ENCODE measurements around the gene GABRD.

- TF ChIP-seq, protein P1, sequence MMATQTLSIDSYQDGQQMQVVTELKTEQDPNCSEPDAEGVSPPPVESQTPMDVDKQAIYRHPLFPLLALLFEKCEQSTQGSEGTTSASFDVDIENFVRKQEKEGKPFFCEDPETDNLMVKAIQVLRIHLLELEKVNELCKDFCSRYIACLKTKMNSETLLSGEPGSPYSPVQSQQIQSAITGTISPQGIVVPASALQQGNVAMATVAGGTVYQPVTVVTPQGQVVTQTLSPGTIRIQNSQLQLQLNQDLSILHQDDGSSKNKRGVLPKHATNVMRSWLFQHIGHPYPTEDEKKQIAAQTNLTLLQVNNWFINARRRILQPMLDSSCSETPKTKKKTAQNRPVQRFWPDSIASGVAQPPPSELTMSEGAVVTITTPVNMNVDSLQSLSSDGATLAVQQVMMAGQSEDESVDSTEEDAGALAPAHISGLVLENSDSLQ (IDR thresholded peaks at IDR 0.05): no peak
- TF ChIP-seq RCOR1 (conservative IDR thresholded peaks at IDR 0.05; ENCODE audit: low read depth, low read length) (no peak), RAD21 (IDR thresholded peaks at IDR 0.05; ENCODE audit: insufficient read depth, low read depth, low read length) (no peak), TBL1XR1 (IDR thresholded peaks at IDR 0.05; ENCODE audit: low read depth, low read length) (no peak), JUND (IDR thresholded peaks at IDR 0.05; ENCODE audit: low read depth, low read length) (no peak), HDAC6 (IDR thresholded peaks at IDR 0.05; ENCODE audit: unreplicated experiment) (no peak), ZBED1 (IDR thresholded peaks at IDR 0.05; ENCODE audit: borderline replicate concordance) (no peak), MAX (IDR thresholded peaks at IDR 0.05; ENCODE audit: low read depth, low read length) (no peak), CBFB (IDR thresholded peaks at IDR 0.05; ENCODE audit: low read depth) (no peak), BCLAF1 (IDR thresholded peaks at IDR 0.05) (no peak)
- TF ChIP-seq, protein P2, sequence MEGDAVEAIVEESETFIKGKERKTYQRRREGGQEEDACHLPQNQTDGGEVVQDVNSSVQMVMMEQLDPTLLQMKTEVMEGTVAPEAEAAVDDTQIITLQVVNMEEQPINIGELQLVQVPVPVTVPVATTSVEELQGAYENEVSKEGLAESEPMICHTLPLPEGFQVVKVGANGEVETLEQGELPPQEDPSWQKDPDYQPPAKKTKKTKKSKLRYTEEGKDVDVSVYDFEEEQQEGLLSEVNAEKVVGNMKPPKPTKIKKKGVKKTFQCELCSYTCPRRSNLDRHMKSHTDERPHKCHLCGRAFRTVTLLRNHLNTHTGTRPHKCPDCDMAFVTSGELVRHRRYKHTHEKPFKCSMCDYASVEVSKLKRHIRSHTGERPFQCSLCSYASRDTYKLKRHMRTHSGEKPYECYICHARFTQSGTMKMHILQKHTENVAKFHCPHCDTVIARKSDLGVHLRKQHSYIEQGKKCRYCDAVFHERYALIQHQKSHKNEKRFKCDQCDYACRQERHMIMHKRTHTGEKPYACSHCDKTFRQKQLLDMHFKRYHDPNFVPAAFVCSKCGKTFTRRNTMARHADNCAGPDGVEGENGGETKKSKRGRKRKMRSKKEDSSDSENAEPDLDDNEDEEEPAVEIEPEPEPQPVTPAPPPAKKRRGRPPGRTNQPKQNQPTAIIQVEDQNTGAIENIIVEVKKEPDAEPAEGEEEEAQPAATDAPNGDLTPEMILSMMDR (IDR thresholded peaks at IDR 0.05 in 2 of 3, conservative IDR thresholded peaks at IDR 0.05 in 1 of 3; ENCODE audit: control insufficient read depth in 2 of 3, extremely low read depth in 1 of 3, insufficient read depth in 1 of 3, low read depth in 3 of 3, low read length in 3 of 3): no peak
- TF ChIP-seq, protein P3, sequence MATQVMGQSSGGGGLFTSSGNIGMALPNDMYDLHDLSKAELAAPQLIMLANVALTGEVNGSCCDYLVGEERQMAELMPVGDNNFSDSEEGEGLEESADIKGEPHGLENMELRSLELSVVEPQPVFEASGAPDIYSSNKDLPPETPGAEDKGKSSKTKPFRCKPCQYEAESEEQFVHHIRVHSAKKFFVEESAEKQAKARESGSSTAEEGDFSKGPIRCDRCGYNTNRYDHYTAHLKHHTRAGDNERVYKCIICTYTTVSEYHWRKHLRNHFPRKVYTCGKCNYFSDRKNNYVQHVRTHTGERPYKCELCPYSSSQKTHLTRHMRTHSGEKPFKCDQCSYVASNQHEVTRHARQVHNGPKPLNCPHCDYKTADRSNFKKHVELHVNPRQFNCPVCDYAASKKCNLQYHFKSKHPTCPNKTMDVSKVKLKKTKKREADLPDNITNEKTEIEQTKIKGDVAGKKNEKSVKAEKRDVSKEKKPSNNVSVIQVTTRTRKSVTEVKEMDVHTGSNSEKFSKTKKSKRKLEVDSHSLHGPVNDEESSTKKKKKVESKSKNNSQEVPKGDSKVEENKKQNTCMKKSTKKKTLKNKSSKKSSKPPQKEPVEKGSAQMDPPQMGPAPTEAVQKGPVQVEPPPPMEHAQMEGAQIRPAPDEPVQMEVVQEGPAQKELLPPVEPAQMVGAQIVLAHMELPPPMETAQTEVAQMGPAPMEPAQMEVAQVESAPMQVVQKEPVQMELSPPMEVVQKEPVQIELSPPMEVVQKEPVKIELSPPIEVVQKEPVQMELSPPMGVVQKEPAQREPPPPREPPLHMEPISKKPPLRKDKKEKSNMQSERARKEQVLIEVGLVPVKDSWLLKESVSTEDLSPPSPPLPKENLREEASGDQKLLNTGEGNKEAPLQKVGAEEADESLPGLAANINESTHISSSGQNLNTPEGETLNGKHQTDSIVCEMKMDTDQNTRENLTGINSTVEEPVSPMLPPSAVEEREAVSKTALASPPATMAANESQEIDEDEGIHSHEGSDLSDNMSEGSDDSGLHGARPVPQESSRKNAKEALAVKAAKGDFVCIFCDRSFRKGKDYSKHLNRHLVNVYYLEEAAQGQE (IDR thresholded peaks at IDR 0.05; ENCODE audit: low read depth, low read length): no peak
Observed at GRCh38 chr1:2080140-2080539, 61.0 kb downstream of the GABRD start.

Measured in GM12878 (cell line).